Common myeloid progenitor, CD34-positive (primary cell): Measurements from ENCODE around the gene FOXK2.

ENCODE experiments used
- CTCF ChIA-PET: fragments of 350-600 bp; sonication (Branson Sonifier 250); formaldehyde crosslinking; loops from one replicate; lab custom pipeline; 2021; ENCODE audit warnings: antibody characterized with exemption; lab: Charles Lee
- POLR2A ChIA-PET: fragments of 350-600 bp; sonication (Branson Sonifier 250); formaldehyde crosslinking; loops from one replicate; lab custom pipeline; 2021; ENCODE audit warnings: antibody characterized with exemption; lab: Charles Lee
- DNase-seq, 3 donors: peaks; one replicate each; pipeline versions ENCODE4 v3.0.0 to v3.0.0-alpha.2; 2013
- H3K27ac ChIP-seq, 2 experiments: 1 replicate in 1 of 2; 2 replicates in 1 of 2; pipeline ENCODE4 v1.7.0; 2013; ENCODE audit warnings: inconsistent platforms in 2 of 2, low read length in 2 of 2, mild to moderate bottlenecking in 2 of 2, low read depth in 1 of 2, moderate library complexity in 1 of 2; ENCODE audit not compliant: severe bottlenecking in 2 of 2, insufficient read depth in 1 of 2, poor library complexity in 1 of 2
- H3K27me3 ChIP-seq, 5 experiments: replicated peaks in 2 of 5; 1 replicate in 3 of 5; 2 replicates in 2 of 5; pipeline versions ENCODE4 v1.6.1 to v1.7.0; 2013; ENCODE audit warnings: low read length in 4 of 5, mild to moderate bottlenecking in 2 of 5, moderate library complexity in 2 of 5, inconsistent platforms in 1 of 5; ENCODE audit not compliant: insufficient read depth in 5 of 5, control insufficient read depth in 4 of 5
- H3K36me3 ChIP-seq, 4 experiments: 1 replicate in 2 of 4; 2 replicates in 2 of 4; pipeline versions ENCODE4 v1.6.1 to v1.7.0; 2013; ENCODE audit warnings: low read length in 3 of 4, control low read depth in 1 of 4, mild to moderate bottlenecking in 1 of 4; ENCODE audit not compliant: control insufficient read depth in 4 of 4, insufficient read depth in 4 of 4
- H3K4me1 ChIP-seq, 4 experiments: 1 replicate in 3 of 4; 2 replicates in 1 of 4; pipeline versions ENCODE4 v1.6.1 to v1.7.1; 2013; ENCODE audit warnings: low read length in 3 of 4, mild to moderate bottlenecking in 3 of 4, control low read depth in 1 of 4, inconsistent platforms in 1 of 4, moderate library complexity in 1 of 4; ENCODE audit not compliant: control insufficient read depth in 4 of 4, insufficient read depth in 4 of 4; ENCODE audit errors: control extremely low read depth in 1 of 4
- H3K4me3 ChIP-seq, 7 experiments: 1 replicate in 4 of 7; 2 replicates in 3 of 7; pipeline versions ENCODE4 v1.5.1 to v1.7.0; 2013; ENCODE audit warnings: mild to moderate bottlenecking in 7 of 7, low read length in 6 of 7, moderate library complexity in 6 of 7, inconsistent platforms in 2 of 7, low read depth in 2 of 7, control low read depth in 1 of 7; ENCODE audit not compliant: insufficient read depth in 4 of 7, control insufficient read depth in 1 of 7; ENCODE audit errors: extremely low read depth in 1 of 7
- H3K9me3 ChIP-seq, 5 experiments: 1 replicate in 4 of 5; 2 replicates in 1 of 5; pipeline versions ENCODE4 v1.6.1 to v1.7.1; 2013; ENCODE audit warnings: low read length in 4 of 5, mild to moderate bottlenecking in 2 of 5, inconsistent platforms in 1 of 5, low read depth in 1 of 5, moderate library complexity in 1 of 5; ENCODE audit not compliant: control insufficient read depth in 4 of 5, insufficient read depth in 2 of 5; ENCODE audit errors: control extremely low read depth in 1 of 5
- WGBS: methylation state at CpG from one replicate; pipeline ENCODE4 v1.1.5; 2013; ENCODE audit not compliant: insufficient coverage; 5-methylcytosine and 5-hydroxymethylcytosine counted together

FOXK2 gene

GRCh38 chr17:82642022-82642421 is 122.5 kb downstream of the FOXK2 start:
- no peak overlapping the region for H3K27ac ChIP-seq
- ChIA-PET CTCF (interaction anchor here (0.6 to 2.1 kb wide), 3 partner anchors 11 to 33 kb away, joined by 3 to 5 read pairs (median 4); no protein-coding TSS in a partner anchor), POLR2A (interaction anchor here (0.6 kb wide), 1 partner anchor 96 kb away, joined by 4 read pairs; no protein-coding TSS in a partner anchor)
- no peak for DNase-seq
- over 99% methylated on average over 14 of the region's 14 CpGs for WGBS
- no peak overlapping the region for H3K4me3 ChIP-seq
- peaks cover 19 to 55% (median 40%) of the 10 kb centered on the region in 4 experiments for H3K36me3 ChIP-seq
- H3K27me3 ChIP-seq = no peaks in the 10 kb centered on the region
- peaks cover 4 to 27% (median 19%) of the 10 kb centered on the region in 4 experiments for H3K4me1 ChIP-seq
- peaks cover 0 to 9% (median 4%) of the 10 kb centered on the region in 5 experiments for H3K9me3 ChIP-seq

- no peak for DNase-seq
- POLR2A ChIA-PET = no interaction called here
These were observed 124.6 kb downstream of the FOXK2 start for GRCh38 chr17:82644148-82644547.

GRCh38 chr17:82645516-82645915 is 126.0 kb downstream of the FOXK2 start:
- Histone ChIP-seq H3K36me3 (peaks cover 11 to 36% (median 26%) of the 10 kb centered on the region in 4 experiments), H3K27ac (no peak overlapping the region), H3K9me3 (no peaks in the 10 kb centered on the region), H3K4me1 (peaks cover 4 to 24% (median 19%) of the 10 kb centered on the region in 4 experiments), H3K4me3 (no peak overlapping the region), H3K27me3 (no peaks in the 10 kb centered on the region)
- no CpG with 5 or more reads among the region's 4 CpGs for WGBS
- POLR2A ChIA-PET = no interaction called here
- DNase-seq = no peak
- CTCF ChIA-PET = no interaction called here

More at GRCh38 chr17:82644148-82644547, 124.6 kb downstream of the FOXK2 start:
- Histone ChIP-seq H3K9me3 (no peaks in the 10 kb centered on the region), H3K4me1 (peaks cover 4 to 33% (median 28%) of the 10 kb centered on the region in 4 experiments), H3K27ac (no peak overlapping the region), H3K4me3 (no peak overlapping the region), H3K36me3 (peaks cover 12 to 44% (median 32%) of the 10 kb centered on the region in 4 experiments), H3K27me3 (no peaks in the 10 kb centered on the region)
- 100% methylated on average over 4 of the region's 5 CpGs for WGBS
- CTCF ChIA-PET = no interaction called here

GRCh38 chr17:82647593-82648164 is 128.1 kb downstream of the FOXK2 start:
- POLR2A ChIA-PET = no interaction called here
- 0% methylated on average over 49 of the region's 54 CpGs for WGBS
- peak; percentile 36 to 50 (median 44) for DNase-seq

GRCh38 chr17:82648165-82648668 is 128.7 kb downstream of the FOXK2 start, which contains the start of gene WDR45B:
Gene WDR45B, minus strand, starts transcription at chr17:82648444. Its CDS starts 104 bp downstream, at chr17:82648340.
- POLR2A ChIA-PET = no interaction called here
- no peaks in the 10 kb centered on the region for H3K9me3 ChIP-seq
- peak within 1 kb of the TSS; percentile 71 to 94 (median 90) for H3K4me3 ChIP-seq
- H3K27ac ChIP-seq = peak within 1 kb of the TSS; percentile 54 to 93
- 0% methylated on average over 36 of the region's 67 CpGs for WGBS
- CTCF ChIA-PET = interaction anchor here (1.3 kb wide), 1 partner anchor 56 kb away, joined by 7 read pairs; no protein-coding TSS in a partner anchor
- peaks cover 4 to 22% (median 15%) of the 10 kb centered on the region in 4 experiments for H3K4me1 ChIP-seq
- peak; percentile 87 to 92 (median 87) for DNase-seq
- no peaks in the 10 kb centered on the region for H3K27me3 ChIP-seq
- H3K36me3 ChIP-seq = peaks cover 2 to 15% (median 10%) of the 10 kb centered on the region in 4 experiments

More at GRCh38 chr17:82647593-82648164, 128.1 kb downstream of the FOXK2 start:
- H3K27me3 ChIP-seq = no peaks in the 10 kb centered on the region
- H3K27ac ChIP-seq = peak overlapping the region; percentile 54 to 93
- CTCF ChIA-PET = interaction anchor here (1.3 kb wide), 1 partner anchor 56 kb away, joined by 7 read pairs; no protein-coding TSS in a partner anchor
- H3K36me3 ChIP-seq = peaks cover 5 to 19% (median 14%) of the 10 kb centered on the region in 4 experiments
- H3K4me1 ChIP-seq = peaks cover 4 to 22% (median 15%) of the 10 kb centered on the region in 4 experiments
- peak overlapping the region; percentile 71 to 94 (median 90) for H3K4me3 ChIP-seq
- no peaks in the 10 kb centered on the region for H3K9me3 ChIP-seq

GRCh38 chr17:82648742-82649331 is 129.3 kb downstream of the FOXK2 start:
- ChIA-PET CTCF (no interaction called here), POLR2A (no interaction called here)
- no peaks in the 10 kb centered on the region for H3K9me3 ChIP-seq
- WGBS = 8% methylated on average over 11 of the region's 37 CpGs
- H3K36me3 ChIP-seq = peaks cover 0 to 9% (median 5%) of the 10 kb centered on the region in 4 experiments
- peak; percentile 32 to 65 (median 53) for DNase-seq
- peak overlapping the region in 5 of 7 experiments; percentile 26 to 70 (median 53) for H3K4me3 ChIP-seq
- peaks cover 4 to 22% (median 15%) of the 10 kb centered on the region in 4 experiments for H3K4me1 ChIP-seq
- H3K27me3 ChIP-seq = no peaks in the 10 kb centered on the region
- H3K27ac ChIP-seq = no peak overlapping the region
